ENCODE results near the gene SLC27A1. TPM values are rescaled to one million over a fixed set of nuclear protein-coding genes. Genes with fewer than 3 reads are reported as not detected.

SLC27A1 gene
- total and polyA plus RNA-seq, 9 of the 15 experiments (the other 6 are each of a cell fraction or from before 2014, with no cell fraction given) = 0.06 to 3.0 (median 1.1) TPM

DNA sequence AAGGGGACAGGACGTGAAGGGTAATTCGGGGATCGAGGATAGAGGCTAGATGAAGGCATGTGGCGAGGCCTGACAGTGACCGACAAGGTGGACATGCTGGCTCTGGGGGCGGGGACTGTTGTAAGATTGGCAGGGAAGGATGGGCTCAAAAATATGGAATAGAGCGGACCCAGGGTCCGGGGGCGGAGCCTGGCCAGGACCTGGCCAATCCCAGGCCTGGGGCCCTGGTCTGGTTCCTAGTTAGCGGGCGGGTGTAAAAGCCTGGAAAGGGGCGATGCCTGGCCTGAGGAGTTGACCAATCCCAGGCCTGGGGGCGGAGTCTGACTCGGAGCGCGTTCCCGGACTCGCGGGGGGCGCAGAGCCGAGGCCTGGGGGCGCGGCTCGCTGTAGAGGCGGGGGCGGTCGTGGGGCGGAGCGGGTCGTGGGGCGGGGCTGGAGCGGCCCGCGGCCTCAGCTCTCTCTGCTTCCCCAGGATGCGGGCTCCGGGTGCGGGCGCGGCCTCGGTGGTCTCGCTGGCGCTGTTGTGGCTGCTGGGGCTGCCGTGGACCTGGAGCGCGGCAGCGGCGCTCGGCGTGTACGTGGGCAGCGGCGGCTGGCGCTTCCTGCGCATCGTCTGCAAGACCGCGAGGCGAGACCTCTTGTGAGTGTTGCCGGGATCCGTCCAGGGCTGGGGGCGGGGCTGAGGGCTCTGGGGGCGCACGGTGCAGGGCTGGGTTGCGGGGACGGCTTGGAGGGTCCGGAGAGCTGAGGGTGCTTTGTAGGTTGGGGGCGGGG is at the start of gene SLC27A1 (continued):
- no peak for TF ChIP-seq ZNF586 (CRISPR knock-in tag; conservative IDR thresholded peaks at IDR 0.05)
- no peak for TF ChIP-seq NR3C1 (CRISPR knock-in tag; IDR thresholded peaks at IDR 0.05)
- TF ChIP-seq SPI1 (IDR thresholded peaks at IDR 0.05; ENCODE audit: borderline replicate concordance, low read depth, low read length) = no peak
- peak; percentile 7; the same call in 1 of the 2 replicates for TF ChIP-seq MBD2 (IDR thresholded peaks at IDR 0.05; ENCODE audit: borderline replicate concordance, low read depth)
- peak; percentile 64; the same call in 1 of the 2 replicates for TF ChIP-seq GATAD2A (IDR thresholded peaks at IDR 0.05)
- TF ChIP-seq ILK (tag; IDR thresholded peaks at IDR 0.05; ENCODE audit: borderline replicate concordance, low read depth) = no peak
- TF ChIP-seq POLR2AphosphoS2 (IDR thresholded peaks at IDR 0.05; ENCODE audit: low read length) = no peak
- TF ChIP-seq, protein P1, sequence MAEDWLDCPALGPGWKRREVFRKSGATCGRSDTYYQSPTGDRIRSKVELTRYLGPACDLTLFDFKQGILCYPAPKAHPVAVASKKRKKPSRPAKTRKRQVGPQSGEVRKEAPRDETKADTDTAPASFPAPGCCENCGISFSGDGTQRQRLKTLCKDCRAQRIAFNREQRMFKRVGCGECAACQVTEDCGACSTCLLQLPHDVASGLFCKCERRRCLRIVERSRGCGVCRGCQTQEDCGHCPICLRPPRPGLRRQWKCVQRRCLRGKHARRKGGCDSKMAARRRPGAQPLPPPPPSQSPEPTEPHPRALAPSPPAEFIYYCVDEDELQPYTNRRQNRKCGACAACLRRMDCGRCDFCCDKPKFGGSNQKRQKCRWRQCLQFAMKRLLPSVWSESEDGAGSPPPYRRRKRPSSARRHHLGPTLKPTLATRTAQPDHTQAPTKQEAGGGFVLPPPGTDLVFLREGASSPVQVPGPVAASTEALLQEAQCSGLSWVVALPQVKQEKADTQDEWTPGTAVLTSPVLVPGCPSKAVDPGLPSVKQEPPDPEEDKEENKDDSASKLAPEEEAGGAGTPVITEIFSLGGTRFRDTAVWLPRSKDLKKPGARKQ (CRISPR knock-in tag; IDR thresholded peaks at IDR 0.05) = no peak
- TF ChIP-seq SNAPC5 (CRISPR knock-in tag; IDR thresholded peaks at IDR 0.05) = no peak
- peak; percentile 77 for TF ChIP-seq EGR1 (conservative IDR thresholded peaks at IDR 0.05)
- TF ChIP-seq, protein P2, sequence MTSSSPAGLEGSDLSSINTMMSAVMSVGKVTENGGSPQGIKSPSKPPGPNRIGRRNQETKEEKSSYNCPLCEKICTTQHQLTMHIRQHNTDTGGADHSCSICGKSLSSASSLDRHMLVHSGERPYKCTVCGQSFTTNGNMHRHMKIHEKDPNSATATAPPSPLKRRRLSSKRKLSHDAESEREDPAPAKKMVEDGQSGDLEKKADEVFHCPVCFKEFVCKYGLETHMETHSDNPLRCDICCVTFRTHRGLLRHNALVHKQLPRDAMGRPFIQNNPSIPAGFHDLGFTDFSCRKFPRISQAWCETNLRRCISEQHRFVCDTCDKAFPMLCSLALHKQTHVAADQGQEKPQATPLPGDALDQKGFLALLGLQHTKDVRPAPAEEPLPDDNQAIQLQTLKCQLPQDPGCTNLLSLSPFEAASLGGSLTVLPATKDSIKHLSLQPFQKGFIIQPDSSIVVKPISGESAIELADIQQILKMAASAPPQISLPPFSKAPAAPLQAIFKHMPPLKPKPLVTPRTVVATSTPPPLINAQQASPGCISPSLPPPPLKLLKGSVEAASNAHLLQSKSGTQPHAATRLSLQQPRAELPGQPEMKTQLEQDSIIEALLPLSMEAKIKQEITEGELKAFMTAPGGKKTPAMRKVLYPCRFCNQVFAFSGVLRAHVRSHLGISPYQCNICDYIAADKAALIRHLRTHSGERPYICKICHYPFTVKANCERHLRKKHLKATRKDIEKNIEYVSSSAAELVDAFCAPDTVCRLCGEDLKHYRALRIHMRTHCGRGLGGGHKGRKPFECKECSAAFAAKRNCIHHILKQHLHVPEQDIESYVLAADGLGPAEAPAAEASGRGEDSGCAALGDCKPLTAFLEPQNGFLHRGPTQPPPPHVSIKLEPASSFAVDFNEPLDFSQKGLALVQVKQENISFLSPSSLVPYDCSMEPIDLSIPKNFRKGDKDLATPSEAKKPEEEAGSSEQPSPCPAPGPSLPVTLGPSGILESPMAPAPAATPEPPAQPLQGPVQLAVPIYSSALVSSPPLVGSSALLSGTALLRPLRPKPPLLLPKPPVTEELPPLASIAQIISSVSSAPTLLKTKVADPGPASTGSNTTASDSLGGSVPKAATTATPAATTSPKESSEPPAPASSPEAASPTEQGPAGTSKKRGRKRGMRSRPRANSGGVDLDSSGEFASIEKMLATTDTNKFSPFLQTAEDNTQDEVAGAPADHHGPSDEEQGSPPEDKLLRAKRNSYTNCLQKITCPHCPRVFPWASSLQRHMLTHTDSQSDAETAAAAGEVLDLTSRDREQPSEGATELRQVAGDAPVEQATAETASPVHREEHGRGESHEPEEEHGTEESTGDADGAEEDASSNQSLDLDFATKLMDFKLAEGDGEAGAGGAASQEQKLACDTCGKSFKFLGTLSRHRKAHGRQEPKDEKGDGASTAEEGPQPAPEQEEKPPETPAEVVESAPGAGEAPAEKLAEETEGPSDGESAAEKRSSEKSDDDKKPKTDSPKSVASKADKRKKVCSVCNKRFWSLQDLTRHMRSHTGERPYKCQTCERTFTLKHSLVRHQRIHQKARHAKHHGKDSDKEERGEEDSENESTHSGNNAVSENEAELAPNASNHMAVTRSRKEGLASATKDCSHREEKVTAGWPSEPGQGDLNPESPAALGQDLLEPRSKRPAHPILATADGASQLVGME (CRISPR knock-in tag; IDR thresholded peaks at IDR 0.05) = 0 out of 2 replicates have a peak, but pooled peaks have one; percentile 45
- peak; percentile 70 for TF ChIP-seq POLR2G (IDR thresholded peaks at IDR 0.05; ENCODE audit: low read depth, low read length)
- no peak for TF ChIP-seq TSC22D4 (tag; IDR thresholded peaks at IDR 0.05)
- TF ChIP-seq, protein P3, sequence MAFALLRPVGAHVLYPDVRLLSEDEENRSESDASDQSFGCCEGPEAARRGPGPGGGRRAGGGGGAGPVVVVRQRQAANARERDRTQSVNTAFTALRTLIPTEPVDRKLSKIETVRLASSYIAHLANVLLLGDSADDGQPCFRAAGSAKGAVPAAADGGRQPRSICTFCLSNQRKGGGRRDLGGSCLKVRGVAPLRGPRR (CRISPR knock-in tag; IDR thresholded peaks at IDR 0.05) = no peak
- no peak for TF ChIP-seq SMARCA5 (IDR thresholded peaks at IDR 0.05)
- TF ChIP-seq RBFOX2 (IDR thresholded peaks at IDR 0.05; ENCODE audit: low read depth, low read length) = peak; percentile 60
- TF ChIP-seq MTA2 (IDR thresholded peaks at IDR 0.05; ENCODE audit: low read depth) = no peak
- no peak for TF ChIP-seq TOE1 (IDR thresholded peaks at IDR 0.05; ENCODE audit: borderline replicate concordance)
- no peak for TF ChIP-seq TOE1 (CRISPR knock-in tag; IDR thresholded peaks at IDR 0.05; ENCODE audit: borderline replicate concordance, low read depth)
- TF ChIP-seq KDM4B (IDR thresholded peaks at IDR 0.05; ENCODE audit: borderline replicate concordance in 2 of 2, low read depth in 1 of 2) = no peak
- TF ChIP-seq CREM (IDR thresholded peaks at IDR 0.05; ENCODE audit: low read depth) = peak; percentile 78
- TF ChIP-seq HNRNPUL1 (IDR thresholded peaks at IDR 0.05; ENCODE audit: low read length) = no peak
